HG02885 (cell line): ENCODE data around the gene HLA-DQB1.
A peak's percentile ranks its signal among the peaks of the same experiment; 100 is the strongest.
"Not testable (repeated sequence)": the region's sequence is repeated elsewhere in the genome, so short reads cannot be mapped to it uniquely, and the experiment has no call there.

Experiments
- ATAC-seq: cut with Tn5 transposase; IDR thresholded peaks from one replicate; pipeline ENCODE4 v1.9.1; 2021; ENCODE audit warnings: mild to moderate bottlenecking; ENCODE audit not compliant: unreplicated experiment, poor library complexity

Gene HLA-DQB1

GRCh38 chr6:32629793-32630192, 36.7 kb downstream of the HLA-DQB1 start:
- ATAC-seq: not testable (repeated sequence)

GRCh38 chr6:32627831-32628230, 38.6 kb downstream of the HLA-DQB1 start:
- ATAC-seq: peak; percentile 54

- no peak for ATAC-seq
These were observed 39.2 kb downstream of the HLA-DQB1 start for GRCh38 chr6:32627249-32627648.

- no peak for ATAC-seq
These were observed 41.3 kb downstream of the HLA-DQB1 start for GRCh38 chr6:32625137-32625536.

- ATAC-seq: no peak
These were observed 41.9 kb downstream of the HLA-DQB1 start for GRCh38 chr6:32624565-32624964.

- ATAC-seq: no peak
These were observed 42.8 kb downstream of the HLA-DQB1 start for GRCh38 chr6:32623693-32624092.

- peak; percentile 70 for ATAC-seq
These were observed 43.7 kb downstream of the HLA-DQB1 start for GRCh38 chr6:32622545-32623401.

- no peak for ATAC-seq
These were observed 45.1 kb downstream of the HLA-DQB1 start for GRCh38 chr6:32621372-32621771.

GRCh38 chr6:32617751-32618150, 48.7 kb downstream of the HLA-DQB1 start:
- no peak for ATAC-seq

GRCh38 chr6:32615885-32616532, 50.4 kb downstream of the HLA-DQB1 start:
- ATAC-seq: no peak

- ATAC-seq: no peak
These were observed 51.9 kb downstream of the HLA-DQB1 start for GRCh38 chr6:32614366-32615081.

- no peak for ATAC-seq
These were observed 53.0 kb downstream of the HLA-DQB1 start for GRCh38 chr6:32613475-32613874.

- ATAC-seq: no peak
These were observed 55.7 kb downstream of the HLA-DQB1 start for GRCh38 chr6:32610682-32611296.

GRCh38 chr6:32609731-32610640, 56.5 kb downstream of the HLA-DQB1 start:
- ATAC-seq: peak; percentile 92
